ENCODE measurements around the gene TBC1D1. TPM values are rescaled to one million over a fixed set of nuclear protein-coding genes. Genes with fewer than 3 reads are reported as not detected.
"Not testable (repeated sequence)": the region's sequence is repeated elsewhere in the genome, so short reads cannot be mapped to it uniquely, and the experiment has no call there.

TBC1D1 gene
- total RNA-seq, 1 experiment from 2014 or later = 56.0 TPM

GRCh38 chr4:37971202-37971601 lies 80.3 kb downstream of the TBC1D1 start:
- POLR2A ChIA-PET = no interaction called here
- CTCF ChIA-PET = no interaction called here
- ATAC-seq = no peak
- H3K9me3 ChIP-seq (ENCODE audit: control insufficient read depth, insufficient read depth, low read depth, low read length) = no peaks in the 10 kb centered on the region
- H3K27ac ChIP-seq (ENCODE audit: low read length) = no peak overlapping the region
- no peaks in the 10 kb centered on the region for H3K4me1 ChIP-seq (ENCODE audit: control insufficient read depth, insufficient read depth, low read length)
- intact Hi-C loops (cut with micrococcal nuclease; ENCODE audit: unreplicated experiment) (no loop called here), in situ Hi-C loops (cut with HindIII; ENCODE audit: low pct_unique_long_range_greater_than_20kb, low sequenced_read_pairs) (no loop called here)
- no peaks in the 10 kb centered on the region for H3K27me3 ChIP-seq (ENCODE audit: control insufficient read depth, insufficient read depth, low read length)
- no peak for DNase-seq (ENCODE audit: low read depth, low spot score)
- no TSS peak for BruUV-seq (replicated peaks)
- TF ChIP-seq CTCF (IDR thresholded peaks at IDR 0.05) (no peak), REST (IDR thresholded peaks at IDR 0.05; ENCODE audit: insufficient read depth in 1 of 2, low read depth in 2 of 2, low read length in 1 of 2) (no peak), SIN3A (IDR thresholded peaks at IDR 0.05; ENCODE audit: borderline replicate concordance, insufficient read depth, low read depth, low read length) (no peak), TCF7L2 (IDR thresholded peaks at IDR 0.05; ENCODE audit: low read depth, low read length) (no peak), POLR2AphosphoS5 (IDR thresholded peaks at IDR 0.05; ENCODE audit: low read depth, low read length) (no peak)
- H3K36me3 ChIP-seq (ENCODE audit: control insufficient read depth, insufficient read depth, low read length) = no peaks in the 10 kb centered on the region
- no peak overlapping the region for H3K4me3 ChIP-seq (ENCODE audit: low read depth in 2 of 2, low read length in 2 of 2)

- BruUV-seq (replicated peaks) = no TSS peak
- CTCF ChIA-PET = interaction anchor here (0.6 kb wide), 1 partner anchor 907 kb away, joined by 3 read pairs; no protein-coding TSS in a partner anchor
- no peak for ATAC-seq
- H3K9me3 ChIP-seq (ENCODE audit: control insufficient read depth, insufficient read depth, low read depth, low read length) = no peaks in the 10 kb centered on the region
- H3K27ac ChIP-seq (ENCODE audit: low read length) = no peak overlapping the region
- intact Hi-C loops (cut with micrococcal nuclease; ENCODE audit: unreplicated experiment) (no loop called here), in situ Hi-C loops (cut with HindIII; ENCODE audit: low pct_unique_long_range_greater_than_20kb, low sequenced_read_pairs) (no loop called here)
- no peaks in the 10 kb centered on the region for H3K27me3 ChIP-seq (ENCODE audit: control insufficient read depth, insufficient read depth, low read length)
- H3K36me3 ChIP-seq (ENCODE audit: control insufficient read depth, insufficient read depth, low read length) = no peaks in the 10 kb centered on the region
- H3K4me3 ChIP-seq (ENCODE audit: low read depth in 2 of 2, low read length in 2 of 2) = no peak overlapping the region
- POLR2A ChIA-PET = no interaction called here
- peaks cover 6% of the 10 kb centered on the region; the same call in 1 of the 2 replicates for H3K4me1 ChIP-seq (ENCODE audit: control insufficient read depth, insufficient read depth, low read length)
- no peak for DNase-seq (ENCODE audit: low read depth, low spot score)
- TF ChIP-seq TCF7L2 (IDR thresholded peaks at IDR 0.05; ENCODE audit: low read depth, low read length) = no peak
- TF ChIP-seq CTCF (IDR thresholded peaks at IDR 0.05) = no peak
- no peak for TF ChIP-seq REST (IDR thresholded peaks at IDR 0.05; ENCODE audit: insufficient read depth in 1 of 2, low read depth in 2 of 2, low read length in 1 of 2)
- no peak for TF ChIP-seq SIN3A (IDR thresholded peaks at IDR 0.05; ENCODE audit: borderline replicate concordance, insufficient read depth, low read depth, low read length)
- no peak for TF ChIP-seq POLR2AphosphoS5 (IDR thresholded peaks at IDR 0.05; ENCODE audit: low read depth, low read length)
Observed at GRCh38 chr4:37973441-37973840, 82.6 kb downstream of the TBC1D1 start.

- CTCF ChIA-PET; BruUV-seq (replicated peaks); H3K4me1 ChIP-seq (ENCODE audit: control insufficient read depth, insufficient read depth, low read length); intact Hi-C loops (cut with micrococcal nuclease; ENCODE audit: unreplicated experiment); H3K27me3 ChIP-seq (ENCODE audit: control insufficient read depth, insufficient read depth, low read length); H3K27ac ChIP-seq (ENCODE audit: low read length); ATAC-seq; DNase-seq (ENCODE audit: low read depth, low spot score); in situ Hi-C loops (cut with HindIII; ENCODE audit: low pct_unique_long_range_greater_than_20kb, low sequenced_read_pairs); H3K9me3 ChIP-seq (ENCODE audit: control insufficient read depth, insufficient read depth, low read depth, low read length); H3K36me3 ChIP-seq (ENCODE audit: control insufficient read depth, insufficient read depth, low read length); POLR2A ChIA-PET; H3K4me3 ChIP-seq (ENCODE audit: low read depth in 2 of 2, low read length in 2 of 2): not testable (repeated sequence)
Observed at GRCh38 chr4:37975321-37975822, 84.5 kb downstream of the TBC1D1 start.
